Cerebellar cortex (tissue), 1 donor: ENCODE data around the gene LRCH2.
"Not testable (repeated sequence)": the region's sequence is repeated elsewhere in the genome, so short reads cannot be mapped to it uniquely, and the experiment has no call there.

ENCODE experiments used
- DNase-seq: peaks from one replicate; pipeline ENCODE4 v3.0.0-alpha.2; 2015; ENCODE audit warnings: low spot score

The LRCH2 gene

DNA sequence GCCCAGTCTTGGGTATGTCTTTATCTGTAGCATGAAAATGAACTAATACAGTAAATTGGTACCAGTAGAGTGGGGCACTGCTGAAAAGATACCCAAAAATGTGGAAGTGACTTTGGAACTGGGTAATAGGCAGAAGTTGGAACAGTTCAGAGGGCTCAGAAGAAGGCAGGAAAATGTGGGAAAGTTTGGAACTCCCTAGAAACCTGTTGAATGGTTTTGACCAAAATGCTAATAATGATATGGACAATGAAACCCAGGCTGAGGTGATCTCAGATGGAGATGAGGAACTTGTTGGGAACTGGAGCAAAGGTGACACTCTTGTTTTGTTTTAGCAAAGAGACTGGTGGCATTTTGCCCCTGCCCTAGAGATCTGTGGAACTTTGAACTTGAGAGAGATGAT, 24.3 kb downstream of the LRCH2 start:
- not testable (repeated sequence) for DNase-seq

DNA sequence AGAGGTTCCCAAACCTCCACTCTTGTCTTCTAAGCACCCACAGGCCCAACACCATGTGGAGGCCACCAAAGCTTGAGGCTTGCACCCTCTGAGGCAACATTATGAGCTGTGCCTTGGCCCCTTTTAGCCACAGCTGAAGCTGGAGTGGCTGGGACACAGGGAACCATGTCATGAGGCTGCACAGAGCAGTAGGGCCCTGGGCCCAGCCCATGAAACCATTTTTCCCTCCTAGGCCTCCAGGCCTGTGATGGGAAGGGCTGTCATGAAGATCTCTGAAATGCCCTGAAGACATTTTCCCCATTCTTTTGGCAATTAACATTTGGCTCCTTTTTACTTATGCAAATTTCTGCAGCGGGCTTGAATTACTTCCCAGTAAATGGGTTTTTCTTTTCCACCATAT, 29.9 kb downstream of the LRCH2 start:
- DNase-seq, result no peak

DNA sequence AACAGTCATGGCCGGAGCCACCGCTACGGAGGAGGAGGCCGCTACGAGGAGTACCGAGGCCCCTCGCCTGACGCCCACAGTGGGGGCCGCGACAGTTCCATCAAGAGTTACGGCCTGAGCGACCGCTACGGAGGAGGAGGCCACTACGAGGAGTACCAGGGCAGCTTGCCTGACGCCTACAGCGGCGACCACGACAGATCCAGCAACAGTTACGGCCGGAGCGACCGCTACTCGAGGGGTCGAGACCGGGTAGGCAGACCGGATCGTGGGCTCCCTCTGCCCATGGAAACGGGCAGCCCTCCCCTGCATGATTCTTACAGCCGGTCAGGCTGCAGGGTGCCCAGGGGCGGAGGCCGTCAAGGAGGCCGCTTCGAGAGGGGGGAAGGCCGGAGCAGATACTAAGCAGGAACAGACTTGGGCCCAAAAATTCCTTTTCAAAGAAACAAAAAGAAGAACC, 41.6 kb downstream of the LRCH2 start:
- DNase-seq, result no peak

DNA sequence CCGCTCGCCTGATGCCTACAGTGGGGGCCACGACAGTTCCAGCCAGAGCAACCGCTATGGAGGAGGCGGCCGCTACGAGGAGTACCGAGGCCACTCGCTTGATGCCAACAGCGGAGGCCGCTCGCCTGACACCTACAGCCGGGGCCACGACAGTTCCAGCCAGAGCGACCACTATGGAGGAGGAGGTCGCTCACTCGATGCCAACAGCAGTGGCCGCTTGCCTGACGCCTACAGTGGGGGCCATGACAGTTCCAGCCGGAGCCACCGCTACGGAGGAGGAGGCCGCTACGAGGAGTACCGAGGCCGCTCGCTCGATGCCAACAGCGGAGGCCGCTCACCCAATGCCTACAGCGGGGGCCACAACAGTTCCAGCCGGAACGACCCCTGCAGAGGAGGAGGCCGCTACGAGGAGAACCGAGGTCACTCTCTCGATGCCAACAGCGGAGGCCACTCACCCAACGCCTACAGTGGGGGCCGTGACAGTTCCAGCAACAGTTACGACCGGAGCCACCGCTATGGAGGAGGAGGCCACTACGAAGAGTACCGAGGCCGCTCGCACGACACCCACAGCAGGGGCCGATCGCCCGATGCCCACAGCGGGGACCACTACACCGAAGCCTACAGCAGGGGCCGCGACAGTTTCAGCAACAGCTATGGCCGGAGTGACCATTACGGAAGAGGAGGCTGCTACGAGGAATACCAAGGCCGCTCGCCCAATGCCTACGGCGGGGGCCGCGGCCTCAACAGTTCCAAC, 42.2 kb downstream of the LRCH2 start:
- DNase-seq, result no peak

DNA sequence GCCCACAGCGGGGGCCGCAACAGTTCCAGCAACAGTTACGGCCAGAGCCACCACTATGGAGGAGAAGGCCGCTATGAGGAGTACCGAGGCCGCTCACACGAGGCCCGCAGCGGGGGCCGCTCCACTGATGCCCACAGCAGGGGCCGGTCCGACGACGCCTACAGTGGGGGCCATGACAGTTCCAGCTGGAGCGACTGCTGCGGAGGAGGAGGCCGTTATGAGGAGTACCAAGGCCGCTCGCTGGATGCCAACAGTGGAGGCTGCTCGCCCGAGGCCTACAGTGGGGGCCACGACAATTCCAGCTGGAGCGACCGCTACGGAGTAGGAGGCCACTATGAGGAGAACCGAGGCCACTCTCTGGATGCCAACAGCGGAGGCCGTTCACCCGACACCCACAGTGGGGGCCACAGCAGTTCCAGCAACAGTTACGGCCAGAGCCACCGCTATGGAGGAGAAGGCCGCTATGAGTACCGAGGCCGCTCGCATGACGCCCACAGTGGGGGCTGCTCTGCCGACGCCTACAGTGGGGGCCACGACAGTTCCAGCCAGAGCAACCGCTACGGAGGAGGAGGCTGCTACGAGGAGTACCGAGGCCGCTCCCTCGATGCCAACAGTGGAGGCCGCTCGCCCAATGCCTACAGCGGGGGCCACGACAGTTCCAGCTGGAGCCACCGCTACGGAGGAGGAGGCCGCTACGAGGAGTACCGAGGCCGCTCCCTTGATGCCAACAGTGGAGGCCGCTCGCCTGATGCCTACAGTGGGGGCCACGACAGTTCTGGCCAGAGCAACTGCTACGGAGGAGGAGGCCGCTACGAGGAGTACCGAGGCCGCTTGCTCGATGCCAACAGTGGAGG, 43.0 kb downstream of the LRCH2 start:
- DNase-seq, result no peak

DNA sequence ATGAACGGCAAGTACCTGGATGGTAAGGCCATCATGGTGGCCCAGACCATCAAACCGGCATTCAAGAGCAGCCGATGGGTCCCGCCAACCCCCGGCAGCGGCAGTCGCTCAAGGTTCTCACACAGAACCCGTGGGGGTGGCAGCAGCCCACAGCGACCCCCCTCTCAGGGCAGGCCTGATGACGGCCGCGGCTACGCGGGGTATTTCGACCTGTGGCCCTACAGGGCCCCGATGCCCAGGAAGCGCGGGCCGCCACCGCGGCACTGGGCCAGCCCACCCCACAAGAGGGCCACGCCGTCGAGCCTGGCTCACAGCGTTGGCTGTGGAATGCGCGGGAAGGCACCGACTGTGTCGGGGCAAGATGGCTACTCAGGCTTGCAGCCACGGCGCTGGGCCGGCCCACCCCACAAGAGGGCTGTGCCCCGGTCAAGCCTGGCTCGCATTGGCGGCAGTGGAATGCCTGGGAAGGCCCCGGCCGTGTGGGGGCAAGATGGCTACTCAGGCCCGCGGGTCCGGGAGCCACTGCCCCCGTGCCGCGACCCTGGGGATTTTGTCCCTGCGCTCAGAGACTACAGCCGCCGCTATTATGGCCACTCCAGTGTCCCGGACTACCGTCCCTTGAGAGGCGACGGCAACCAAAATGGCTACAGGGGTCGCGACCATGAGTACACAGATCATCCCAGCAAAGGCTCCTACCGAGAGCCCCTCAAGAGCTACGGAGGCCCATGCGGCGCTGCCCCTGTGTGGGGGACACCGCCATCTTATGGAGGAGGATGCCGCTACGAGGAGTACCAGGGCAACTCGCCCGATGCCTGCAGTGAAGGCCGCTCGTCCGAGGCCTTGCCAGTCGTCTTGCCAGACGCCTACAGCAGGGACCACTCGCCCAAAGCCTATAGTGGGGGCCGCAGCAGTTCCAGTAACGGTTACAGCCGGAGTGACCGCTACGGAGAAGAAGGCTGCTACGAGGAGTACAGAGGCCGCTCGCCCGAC, 44.0 kb downstream of the LRCH2 start:
- DNase-seq, result no peak

DNA sequence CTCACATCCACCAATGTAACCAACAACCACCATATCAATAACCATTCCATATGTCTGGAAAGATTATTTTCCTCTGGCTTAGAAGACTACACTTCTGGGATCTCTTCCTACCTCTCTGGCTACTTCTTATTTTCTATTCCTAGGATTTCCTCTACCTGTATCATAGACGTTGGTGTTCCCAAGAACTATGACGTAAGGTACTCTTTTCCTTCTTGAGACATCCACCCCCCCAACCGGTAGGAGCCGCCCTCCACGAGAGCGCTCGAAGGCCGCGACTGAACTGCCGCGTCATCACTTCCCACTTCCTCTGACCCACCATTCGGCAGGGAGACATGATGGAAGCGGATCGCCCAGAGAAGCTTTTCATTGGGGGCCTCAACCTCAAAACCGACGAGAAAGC, 44.8 kb downstream of the LRCH2 start, which contains the start of gene RBMXL3:
RBMXL3 (plus strand) TSS at position 301 of the 400 bp plus-strand sequence; CDS start at position 333, 32 bp downstream.
- DNase-seq, result no peak

DNA sequence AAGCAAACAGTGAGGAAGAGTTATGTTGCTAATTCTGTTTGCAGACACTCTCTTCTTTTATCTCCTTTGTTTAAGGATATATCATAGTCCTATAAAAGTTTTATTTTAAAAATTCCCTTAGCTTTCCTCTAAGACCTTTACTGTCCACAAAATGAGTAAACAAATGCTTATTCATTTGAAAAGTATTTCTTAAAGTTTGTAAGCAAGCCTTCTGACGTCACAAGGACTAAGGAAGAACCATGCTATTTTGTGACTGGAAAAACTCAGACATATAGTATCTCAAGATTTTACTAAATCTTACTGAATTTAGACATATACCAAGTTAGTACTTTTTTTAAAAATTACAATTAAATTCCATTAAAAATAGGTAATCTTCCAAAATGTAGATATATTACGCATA, 49.9 kb downstream of the LRCH2 start:
- DNase-seq, result no peak

DNA sequence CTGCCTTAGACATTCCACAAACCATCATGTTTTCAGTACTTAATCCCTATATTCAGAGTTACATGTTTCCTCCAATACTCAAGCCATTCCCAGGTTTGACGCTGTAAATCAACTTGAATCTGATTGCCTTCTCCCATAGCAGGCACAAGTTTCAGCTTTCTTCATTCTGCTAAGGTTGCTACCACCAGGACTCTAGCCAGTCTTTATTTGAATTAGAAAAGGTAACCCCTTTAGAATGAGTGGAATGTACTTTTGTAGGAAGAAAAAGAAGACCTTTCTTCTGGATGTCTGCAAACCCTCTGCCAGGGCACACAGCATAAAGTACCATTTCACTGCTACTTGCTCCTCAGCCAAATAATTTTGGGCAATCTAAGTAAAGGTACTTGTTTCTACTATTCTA, 55.4 kb downstream of the LRCH2 start:
- DNase-seq, result no peak

DNA sequence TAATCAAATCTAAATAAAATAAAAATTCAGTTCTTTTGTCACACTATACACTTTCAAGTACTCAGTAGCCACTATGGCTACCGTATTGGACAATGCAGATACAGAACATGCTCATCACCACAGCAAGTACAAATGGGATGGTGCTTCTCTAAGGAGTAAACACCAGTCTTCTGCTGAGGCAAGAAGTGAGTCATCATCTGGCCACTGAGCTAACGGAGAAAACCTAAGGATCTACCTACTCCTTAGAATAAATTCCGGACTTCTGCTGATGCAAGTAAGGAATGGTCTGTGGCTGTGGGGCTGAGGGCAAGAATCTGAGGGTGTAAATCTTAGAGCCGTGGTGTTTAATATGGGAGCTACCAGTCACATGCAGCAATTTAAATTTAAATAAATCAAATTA, 56.0 kb downstream of the LRCH2 start:
- no peak for DNase-seq

DNA sequence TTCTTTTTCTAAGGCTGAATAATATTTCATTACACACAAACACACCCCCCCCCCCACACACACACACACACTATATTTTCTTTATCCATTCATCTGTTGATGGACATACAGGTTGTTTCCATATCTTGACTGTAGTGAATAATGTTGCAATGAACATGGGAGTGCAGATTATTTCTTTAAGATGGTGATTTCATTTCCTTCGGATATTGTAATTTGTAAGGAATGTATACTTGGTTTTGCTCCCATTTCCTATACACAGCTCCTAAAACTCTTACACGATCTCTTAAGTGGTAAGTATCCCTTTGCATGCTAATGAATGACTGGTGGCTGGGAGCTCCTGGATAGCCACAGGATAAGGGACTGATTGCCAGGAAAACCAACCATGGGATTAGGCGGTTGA, 59.3 kb downstream of the LRCH2 start:
- no peak for DNase-seq

DNA sequence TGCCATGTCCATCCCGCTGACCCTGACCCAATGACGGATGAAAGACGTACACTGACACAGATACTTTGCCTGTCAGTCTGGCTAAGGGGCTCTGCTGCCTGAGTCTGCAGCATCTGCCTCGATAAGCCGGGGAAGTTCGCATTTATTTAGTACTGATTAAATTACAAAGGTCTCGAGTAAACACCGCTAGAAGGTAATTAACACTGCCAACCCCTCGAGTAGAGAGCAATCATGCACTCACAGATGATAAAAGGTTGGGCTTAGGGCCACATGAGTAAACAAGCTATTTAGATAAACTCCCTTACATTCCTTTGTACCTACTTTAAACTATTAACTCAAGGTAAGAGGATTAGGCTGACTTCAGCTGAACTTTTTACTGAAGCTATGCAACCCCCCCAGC, 60.7 kb downstream of the LRCH2 start:
- no peak for DNase-seq

DNA sequence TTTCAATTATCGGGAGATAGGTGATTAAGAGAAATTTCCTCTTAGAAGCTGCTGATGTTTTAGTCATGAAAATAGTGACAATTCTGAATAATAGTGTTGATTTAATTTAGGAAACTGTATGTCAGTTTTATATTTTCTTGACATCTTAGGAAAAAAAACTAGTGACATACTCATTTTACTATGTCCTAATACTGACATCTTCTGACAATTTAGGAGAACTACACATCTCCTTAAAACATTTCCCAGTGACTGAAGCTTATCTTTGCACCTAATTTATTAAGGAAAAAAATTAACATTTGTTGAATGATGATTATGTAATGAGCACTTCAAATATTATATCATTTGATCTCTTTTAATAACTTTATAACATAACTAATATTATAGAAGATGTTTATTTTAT, 86.7 kb downstream of the LRCH2 start:
- peak; percentile 6 for DNase-seq

DNA sequence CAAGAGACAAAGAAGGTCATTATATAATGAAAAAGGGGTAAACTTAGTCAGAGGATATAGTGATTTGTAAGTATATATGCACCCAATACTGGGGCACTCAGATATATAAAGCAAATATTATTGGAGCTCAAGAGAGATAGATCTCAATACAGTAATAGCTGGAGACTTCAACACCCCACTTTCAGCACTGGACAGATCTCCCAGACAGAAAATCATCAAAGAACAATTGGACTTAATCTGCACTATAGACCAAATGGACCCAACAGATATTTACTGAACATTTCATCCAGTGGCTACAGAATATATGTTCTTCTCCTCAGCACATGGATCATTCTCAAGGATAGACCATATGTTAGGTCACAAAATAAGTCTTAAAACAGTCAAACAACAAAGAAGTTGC, 91.8 kb downstream of the LRCH2 start:
- no peak for DNase-seq

DNA sequence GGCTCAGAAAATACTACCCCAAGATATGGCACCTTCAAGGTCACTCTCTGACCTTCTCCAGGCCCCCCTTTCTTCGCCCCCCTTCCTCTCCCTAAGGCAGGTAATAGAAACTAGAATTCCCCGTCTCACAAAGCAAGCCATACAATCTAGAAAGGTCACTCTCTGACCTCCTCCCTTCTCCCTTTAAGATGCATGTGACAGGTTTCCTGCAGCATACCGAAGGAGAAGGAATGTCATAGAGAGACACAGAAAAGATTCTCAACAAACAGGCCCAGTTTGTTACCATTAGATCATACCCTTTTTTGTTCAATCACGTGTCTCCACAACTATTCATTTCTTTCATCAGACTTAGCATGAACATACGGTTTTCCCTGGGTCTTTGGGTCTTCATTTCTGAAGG, 95.9 kb downstream of the LRCH2 start:
- no peak for DNase-seq

DNA sequence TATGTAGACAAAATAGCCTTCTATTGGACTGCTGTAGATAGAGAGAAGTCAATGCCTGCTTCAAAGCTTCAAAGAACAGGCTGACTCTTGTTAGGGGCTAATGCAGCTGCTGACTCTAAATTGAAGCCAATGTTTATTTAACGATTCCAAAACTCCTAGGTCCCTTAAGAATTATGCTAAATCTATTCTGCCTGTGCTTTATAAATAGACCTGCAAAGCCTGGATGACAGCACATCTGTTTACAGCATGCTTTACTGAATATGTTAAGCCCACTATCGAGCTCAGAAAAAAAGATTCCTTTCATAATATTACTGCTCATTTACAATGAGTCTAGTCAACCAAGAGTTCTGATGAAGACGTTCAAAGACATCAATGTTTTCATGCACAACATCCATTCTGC, 99.5 kb downstream of the LRCH2 start:
- no peak for DNase-seq

DNA sequence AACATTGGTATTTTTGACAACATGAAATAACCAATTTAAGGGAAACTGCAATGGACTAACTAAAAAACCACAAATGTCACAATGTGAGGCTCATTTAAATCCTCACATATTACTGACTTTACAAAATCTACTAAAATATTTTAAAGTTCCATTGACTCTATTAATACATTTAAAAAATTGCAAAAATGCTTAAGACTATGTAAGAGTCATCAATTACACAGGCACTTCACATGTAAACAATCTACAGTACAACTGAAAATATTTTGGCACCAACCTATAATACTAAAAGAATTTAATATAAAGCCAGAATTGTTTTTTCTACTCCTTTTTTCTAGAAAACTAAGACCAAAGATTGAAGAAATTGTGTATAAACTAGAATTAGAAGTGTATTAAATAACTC, 121.5 kb downstream of the LRCH2 start:
- DNase-seq, result no peak

DNA sequence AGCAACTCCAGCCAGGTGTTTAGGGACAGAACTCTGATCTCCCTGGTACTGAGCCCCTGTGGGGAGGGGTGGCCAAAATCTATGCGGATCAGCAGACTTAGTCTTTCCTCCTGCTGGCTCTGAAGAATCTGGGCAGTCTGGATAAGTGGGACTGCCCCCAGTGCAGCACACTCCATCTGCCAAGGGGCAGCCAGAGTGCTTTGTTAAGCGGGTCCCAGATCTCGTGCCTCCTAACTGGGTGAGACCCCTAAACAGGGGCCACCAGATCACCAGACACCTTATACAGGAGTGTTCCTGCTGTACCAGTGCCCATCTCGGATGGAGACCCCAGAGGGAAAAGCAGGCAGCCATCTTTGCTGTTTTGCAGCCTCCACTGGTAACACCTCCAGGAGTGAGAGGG, 135.0 kb downstream of the LRCH2 start:
- DNase-seq, result no peak

DNA sequence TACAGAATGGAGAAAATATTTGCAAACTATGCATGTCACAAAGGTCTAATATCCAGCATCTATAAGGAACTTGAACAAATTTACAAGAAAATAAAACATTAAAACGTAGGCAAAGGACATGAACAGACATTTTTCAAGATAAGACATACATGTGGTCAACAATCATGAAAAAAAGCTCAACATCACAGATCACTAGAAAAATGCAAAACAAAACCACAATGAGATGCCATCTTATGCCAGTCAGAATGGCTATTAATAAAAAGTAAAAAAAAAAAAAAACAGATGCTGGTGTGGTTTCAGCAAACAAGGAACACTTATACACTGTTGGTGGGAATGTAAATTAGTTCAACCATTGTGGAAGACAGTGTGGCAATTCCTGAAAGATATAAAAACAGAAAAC, 140.7 kb downstream of the LRCH2 start:
- DNase-seq, result no peak

DNA sequence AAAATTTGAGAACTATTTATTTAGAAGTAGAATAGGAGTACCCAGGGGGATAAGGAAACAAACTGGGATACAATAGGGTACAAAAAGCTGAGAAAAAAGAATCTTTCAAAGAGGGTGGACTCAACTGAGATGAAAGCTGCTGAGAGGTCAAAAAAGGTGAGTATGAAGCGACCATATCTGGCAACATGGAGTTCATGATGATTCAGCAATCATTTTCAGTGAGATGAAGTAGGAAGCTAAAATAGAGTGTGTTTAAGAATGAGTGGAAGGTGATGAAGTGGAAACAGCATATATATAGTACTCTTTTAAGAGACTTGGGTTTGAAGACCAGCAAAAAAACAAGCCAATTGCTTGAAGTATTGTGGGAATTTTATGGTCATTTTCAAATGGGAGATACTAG, 144.5 kb downstream of the LRCH2 start:
- no peak for DNase-seq

DNA sequence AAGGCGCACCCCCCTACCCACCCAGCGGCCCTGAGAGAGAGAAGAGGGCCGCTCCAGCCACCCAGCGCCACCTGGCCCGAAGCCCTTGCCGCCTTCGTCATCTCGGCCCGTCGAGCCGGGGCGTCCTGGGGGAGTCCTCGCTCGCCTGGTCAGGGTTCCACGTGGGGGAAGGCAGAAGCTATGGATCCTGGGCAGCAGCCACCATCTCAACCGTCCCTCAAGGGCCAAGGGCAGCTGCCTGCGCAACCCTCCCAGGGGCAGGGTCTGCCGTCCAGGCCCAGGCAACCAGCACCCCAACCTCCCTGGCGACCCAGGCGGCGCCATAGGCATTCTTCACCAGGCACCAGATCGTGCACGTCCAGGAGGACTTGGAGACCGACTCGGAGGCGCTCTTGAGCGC, 165.0 kb downstream of the LRCH2 start:
- DNase-seq, result no peak

DNA sequence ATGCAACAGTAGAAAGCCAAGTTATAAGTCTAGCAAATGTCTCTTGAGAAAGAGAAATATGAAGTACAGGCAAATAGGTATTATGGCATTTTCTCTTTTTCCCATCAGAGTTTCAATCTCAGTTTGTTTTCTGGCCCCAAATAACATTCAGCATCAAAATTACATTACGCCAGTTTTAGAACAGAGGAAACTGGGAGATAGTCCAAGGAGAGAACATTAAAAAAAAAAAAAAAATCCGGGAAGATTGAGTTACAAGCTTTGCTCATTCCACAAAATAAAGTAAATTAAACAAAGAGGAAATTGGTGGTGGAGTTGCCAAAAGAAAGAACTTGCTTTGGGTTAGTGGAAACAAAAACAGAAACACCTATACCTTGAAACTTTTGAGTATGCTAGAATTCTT, 166.1 kb downstream of the LRCH2 start:
- no peak for DNase-seq
